ENCODE results near the gene SCYGR6.
A peak's percentile ranks its signal among the peaks of the same experiment; 100 is the strongest.
"Not testable (repeated sequence)": the region's sequence is repeated elsewhere in the genome, so short reads cannot be mapped to it uniquely, and the experiment has no call there.

Gene SCYGR6, protein sequence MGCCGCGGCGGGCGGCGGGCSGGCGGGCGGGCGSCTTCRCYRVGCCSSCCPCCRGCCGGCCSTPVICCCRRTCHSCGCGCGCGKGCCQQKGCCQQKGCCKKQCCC

DNA sequence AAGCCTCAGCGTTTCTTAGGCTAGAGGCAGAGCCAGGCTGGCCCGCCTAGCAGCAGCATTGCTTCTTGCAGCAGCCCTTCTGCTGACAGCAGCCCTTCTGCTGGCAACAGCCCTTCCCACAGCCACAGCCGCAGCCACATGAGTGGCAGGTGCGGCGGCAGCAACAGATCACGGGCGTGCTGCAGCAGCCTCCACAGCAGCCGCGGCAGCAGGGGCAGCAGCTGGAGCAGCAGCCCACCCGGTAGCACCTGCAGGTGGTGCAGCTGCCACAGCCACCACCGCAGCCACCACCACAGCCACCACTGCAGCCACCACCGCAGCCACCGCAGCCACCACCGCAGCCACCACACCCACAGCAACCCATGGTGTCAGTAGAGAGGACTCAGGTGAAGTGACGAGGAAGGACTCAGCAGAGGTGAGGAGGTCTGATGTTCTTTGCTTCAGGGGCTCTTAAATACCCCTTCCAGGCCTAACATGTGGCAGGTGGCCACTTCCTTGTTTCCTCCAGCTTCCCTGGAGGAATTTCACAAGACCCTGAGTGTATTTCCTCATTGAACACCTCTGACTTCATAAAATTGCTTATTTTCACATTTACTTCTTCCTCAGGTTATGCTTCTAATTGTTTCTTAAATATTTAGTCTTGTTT, at the start of gene SCYGR6:
Gene SCYGR6 (minus strand): TSS at position 364 of the 646 bp plus-strand sequence. CDS start 0 bp downstream, at position 364.
- DNase-seq = no peak

DNA sequence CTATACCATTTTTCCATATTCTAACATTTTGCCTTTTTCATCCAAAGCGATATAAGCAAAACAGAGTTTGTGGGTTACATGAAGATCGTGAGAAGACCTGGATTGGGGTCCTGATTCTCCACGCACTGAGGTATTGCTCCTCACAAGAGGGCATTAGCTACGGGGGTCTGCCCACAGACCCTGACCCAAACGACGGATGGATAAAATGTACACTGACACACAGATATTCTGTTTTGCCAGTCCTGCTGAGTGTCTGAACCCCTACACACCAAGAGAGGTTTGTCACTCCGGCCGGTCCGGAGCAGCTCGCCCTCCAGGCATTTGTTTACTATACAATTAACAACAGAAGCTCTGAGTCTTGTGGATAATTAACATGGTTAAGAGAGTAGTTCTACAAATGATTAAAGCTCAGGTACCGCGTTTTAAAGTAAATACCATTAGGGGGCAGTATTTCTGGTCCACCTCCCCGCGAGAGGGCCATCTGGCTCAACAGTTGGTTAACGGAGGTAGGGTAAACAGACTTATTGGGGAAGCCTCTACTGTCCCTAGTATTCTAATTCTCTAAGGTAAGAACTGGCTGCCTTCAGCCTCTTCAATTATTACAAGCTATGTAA, 49.6 kb upstream of the SCYGR6 start:
- no peak for DNase-seq

DNA sequence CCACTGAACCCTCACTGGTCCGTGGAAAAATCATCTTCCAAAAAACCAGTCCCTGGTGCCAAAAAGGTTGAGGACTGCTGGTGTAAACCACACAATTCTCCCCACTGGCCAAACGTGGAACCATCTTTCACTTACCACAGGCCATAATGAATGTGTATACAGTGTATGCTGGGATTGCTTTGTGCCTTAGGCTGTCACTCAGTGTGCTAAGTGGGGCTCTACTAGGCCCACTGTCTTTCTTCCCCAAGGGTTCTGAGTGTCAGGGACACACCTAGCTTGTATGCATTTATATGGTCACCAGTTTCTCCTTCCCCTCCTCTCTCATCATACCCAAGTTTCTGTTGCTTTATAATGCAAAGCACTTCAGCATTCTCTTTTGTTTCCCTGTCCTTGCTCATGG, 48.4 kb upstream of the SCYGR6 start:
- DNase-seq = no peak

DNA sequence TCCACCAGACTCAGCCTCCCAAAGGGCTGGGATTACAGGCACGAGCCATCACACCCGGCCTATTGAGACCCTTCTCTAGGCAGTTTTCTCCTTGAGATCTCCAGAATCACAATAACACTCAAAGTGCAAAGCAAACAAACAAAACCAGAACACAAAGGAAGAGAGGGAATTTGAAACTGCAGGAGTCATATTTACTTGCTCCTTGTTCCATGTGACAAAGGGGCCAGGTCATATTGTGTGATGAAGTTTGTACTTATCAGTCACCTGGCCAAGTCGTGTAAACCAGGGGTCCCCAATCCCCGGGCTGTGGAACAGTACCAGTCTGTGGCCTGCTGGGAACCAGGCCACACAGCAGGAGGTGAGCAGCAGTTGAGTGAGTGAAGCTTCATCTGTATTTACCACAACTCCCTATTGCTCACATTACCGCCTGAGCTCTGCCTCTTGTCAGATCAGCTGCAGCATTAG, 47.7 kb upstream of the SCYGR6 start:
- no peak for DNase-seq

DNA sequence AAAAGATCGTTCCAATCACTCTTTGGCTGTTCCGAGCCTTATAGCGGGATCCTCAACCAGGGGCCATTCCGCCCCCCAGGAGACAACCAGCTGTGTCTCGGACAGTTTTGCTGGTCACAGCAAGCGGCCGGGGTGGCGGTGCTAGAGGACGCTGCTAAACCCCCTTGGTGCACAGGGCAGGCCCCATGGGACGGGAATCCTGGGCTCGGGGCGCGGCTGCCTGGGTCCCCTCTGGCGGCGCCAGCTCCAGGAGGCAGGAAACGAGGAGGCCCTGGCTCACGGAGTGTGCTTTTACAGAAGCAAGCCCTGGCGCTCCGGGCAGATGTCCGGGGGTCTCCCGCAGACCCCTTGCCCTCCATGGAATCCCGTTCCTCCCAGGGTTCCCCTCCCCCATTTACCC, 43.3 kb upstream of the SCYGR6 start:
- no peak for DNase-seq

DNA sequence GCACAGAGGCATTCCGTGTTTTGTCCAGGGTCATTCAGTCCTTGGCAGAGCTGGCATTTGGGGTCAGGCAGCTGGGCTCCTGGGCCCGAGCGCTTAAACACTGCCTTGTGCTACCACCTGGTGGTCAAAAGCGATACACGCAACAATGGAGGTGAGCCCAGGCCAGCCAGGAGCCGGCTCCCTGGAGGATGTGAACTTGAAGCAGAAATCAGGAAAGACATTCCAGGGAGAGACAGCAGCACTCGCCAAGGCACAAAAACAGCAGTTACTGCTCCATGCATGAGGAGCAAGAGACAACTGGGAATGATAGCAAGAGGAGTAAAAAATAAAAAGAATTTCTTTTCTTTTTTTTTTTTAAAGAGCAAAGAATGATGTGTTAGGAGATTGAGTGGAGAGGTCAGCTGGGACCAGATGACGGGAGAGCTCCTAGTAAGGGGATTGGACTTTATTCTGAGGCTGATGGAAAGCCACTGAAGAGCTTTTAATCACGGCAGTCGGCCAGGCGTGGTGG, 41.9 kb upstream of the SCYGR6 start:
- DNase-seq = peak; percentile 93

DNA sequence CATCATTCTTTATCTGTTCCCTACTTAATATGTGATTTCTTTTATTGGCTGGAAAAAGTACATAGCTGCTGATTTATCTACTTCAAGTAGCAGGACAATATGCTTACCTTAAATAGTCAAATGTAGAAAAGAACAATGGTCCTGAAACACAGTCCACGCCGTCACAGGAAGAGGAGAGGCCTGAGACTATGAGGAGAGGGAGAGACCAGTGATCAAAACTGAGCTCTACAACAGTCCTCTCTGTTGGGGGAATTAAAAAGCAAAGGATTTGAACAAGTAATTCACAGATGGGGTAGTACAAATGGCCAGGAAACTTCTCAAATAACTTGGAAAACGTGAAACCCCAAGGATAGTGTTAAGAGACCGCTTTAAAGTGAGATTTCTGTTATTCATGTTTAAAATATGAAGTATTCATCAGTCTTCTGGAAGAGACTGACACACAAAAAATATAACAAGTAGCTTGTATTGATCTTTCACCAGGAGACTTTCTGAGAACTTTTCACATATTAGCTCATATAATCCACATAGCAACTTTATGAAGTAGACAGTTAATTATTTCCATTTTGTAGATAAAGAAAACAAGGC, 41.3 kb upstream of the SCYGR6 start:
- DNase-seq = no peak

DNA sequence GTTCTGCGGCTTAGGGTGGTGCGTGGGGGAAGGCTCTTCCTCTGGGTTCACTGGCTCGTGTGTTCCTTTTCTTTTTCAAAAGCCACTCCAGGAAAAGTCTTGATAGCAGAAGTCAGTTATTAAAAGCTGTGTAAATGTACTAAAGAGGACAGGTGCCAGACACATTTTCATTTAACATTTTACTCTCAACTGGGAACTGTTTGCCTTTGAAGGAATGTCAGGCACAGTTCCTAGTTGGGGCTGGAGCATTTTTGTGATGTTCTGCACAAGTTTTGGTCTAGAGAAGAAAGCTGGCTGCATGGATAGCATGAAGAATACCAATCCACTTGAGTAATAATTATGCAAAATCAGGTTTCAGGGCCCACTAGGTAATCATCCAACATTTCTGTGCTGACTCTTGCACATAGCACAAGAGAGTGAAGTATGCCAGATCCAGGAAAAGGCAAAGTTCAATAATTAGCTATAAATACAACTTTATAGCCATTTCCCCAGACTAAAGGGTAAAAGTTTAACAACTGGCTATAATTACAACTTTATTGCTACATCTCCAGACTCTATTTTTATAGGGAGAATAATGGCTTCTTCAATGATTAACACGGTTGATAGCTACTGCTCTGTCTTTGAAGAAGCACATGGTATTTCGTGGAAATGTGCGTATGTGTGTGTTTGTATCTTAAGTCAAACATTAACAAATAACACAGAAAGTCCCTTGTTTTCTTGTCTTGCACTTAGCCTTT, 37.4 kb upstream of the SCYGR6 start:
- DNase-seq = no peak

DNA sequence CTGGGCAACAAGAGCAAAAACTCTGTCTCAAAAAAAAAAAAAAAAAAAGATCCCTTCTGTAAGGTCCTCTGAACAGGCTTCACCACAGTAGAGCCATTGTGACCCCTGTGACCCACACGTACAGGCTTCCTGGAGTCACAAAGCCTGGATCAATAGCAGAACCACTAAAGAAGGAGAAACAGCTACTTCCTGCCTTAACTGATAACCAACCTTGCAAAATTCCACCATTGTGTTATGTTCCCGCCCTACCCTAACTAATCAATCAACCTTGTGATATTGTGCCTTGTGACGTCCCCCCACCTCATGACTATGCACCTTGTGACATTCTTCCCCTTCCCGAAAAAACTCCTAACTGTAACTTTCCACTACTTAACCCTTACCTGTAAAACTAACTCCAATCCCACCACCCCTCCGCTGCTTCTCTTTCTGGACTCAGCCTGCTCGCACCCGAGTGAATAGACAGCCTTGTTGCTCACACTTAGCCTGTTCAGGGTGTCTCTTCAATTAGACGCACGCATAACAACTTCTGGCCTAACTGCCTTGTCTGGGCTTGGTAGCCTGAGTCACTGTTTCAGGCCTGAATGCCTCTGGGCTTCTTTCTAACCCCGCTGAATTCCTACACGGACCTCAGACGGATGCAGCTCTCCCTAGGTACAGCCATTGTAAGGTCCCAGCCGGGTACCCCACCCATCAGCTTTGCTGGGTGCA, 35.0 kb upstream of the SCYGR6 start:
- DNase-seq = peak; percentile 69

DNA sequence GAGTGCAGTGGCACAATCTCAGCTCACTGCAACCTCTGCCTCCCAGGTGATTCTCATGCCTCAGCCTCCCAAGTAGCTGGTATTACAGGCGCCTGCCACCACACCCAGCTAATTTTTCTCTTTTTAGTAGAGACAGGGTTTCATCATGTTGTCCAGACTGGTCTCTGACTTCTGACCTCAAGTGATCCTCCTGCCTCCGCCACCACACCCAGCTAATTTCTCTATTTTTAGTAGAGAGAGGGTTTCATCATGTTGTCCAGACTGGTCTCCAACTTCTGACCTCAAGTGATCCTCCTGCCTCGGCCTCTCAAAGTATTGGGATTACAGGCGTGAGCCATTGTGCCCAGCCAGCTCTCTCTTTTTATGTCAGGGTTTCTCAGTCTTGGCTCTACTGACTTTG, 31.7 kb upstream of the SCYGR6 start:
- DNase-seq = not testable (repeated sequence)

DNA sequence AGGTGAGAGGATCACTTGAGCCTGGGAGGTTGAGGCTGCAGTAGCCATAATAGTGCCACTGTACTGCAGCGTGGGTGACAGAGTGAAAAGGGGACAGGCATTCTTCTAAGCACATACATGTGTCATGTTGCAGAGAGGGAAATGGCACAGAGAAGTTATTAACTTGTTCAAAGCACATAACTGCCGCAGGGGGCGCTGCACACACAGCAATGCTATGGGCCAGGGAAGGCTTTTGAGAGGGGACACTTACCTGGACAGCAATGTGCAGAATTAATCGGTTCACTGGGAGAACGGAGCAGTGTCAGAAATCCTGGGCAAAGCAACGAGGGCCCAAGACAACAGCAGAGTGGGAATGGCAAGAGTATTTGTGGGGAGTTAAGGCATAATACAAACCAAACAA, 23.5 kb upstream of the SCYGR6 start:
- no peak for DNase-seq

DNA sequence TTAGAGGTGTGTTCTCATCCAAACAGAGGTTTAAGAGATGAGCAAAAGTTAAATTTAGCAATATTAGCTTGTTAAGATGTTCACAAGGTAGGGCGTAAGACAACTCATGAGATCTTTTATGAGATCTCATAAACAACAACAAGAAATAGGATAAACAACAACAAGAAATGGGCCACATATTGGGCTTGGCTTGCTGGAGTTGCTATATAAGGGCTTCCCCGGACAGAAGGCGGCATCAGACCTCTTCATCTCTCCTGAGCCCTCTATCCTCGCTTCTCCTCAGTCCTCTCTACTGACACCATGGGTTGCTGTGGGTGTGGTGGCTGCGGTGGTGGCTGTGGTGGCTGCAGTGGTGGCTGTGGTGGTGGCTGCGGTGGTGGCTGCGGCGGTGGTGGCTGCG, 21.0 kb upstream of the SCYGR6 start, which contains the start of gene SCYGR8:
Gene SCYGR8 (plus strand): TSS at position 301 of the 400 bp plus-strand sequence. CDS start 0 bp downstream, at position 301.
- no peak for DNase-seq

DNA sequence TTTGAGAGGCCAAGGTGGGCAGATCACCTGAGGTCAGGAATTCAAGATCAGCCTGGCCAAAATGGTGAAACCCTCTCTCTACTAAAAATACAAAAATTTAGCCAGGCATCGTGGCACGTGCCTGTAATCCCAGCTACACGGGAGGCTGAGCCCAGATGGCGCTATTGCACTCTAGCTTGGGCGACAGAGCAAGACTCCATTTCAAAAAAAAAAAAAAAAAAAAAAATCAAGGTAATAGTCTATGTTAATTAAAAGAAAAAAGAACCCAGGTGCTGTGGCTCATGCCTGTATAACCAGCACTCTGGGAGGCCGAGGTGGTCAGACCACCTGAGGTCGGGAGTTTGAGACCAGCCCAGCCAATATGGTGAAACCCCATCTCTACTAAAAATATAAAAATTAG, 16.1 kb upstream of the SCYGR6 start:
- not testable (repeated sequence) for DNase-seq

DNA sequence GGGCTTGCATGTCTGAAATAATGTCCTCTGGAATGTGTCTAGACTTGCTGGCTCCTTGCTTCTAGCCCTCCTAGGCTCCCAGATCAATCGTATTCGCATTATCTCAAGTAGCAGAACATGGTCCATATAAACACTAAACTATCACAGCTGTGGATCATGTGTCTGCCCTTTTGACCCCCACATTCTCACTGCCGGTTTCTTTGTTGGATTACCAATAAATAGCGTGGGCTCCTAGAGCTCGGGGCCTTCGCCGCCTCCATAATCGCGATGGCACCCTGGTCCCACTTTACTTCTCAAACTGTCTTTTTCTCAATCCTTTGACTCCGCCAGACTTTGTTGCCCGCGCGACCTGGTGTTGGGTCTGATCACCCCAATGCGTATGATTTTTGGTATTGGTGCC, 14.8 kb upstream of the SCYGR6 start:
- no peak for DNase-seq

DNA sequence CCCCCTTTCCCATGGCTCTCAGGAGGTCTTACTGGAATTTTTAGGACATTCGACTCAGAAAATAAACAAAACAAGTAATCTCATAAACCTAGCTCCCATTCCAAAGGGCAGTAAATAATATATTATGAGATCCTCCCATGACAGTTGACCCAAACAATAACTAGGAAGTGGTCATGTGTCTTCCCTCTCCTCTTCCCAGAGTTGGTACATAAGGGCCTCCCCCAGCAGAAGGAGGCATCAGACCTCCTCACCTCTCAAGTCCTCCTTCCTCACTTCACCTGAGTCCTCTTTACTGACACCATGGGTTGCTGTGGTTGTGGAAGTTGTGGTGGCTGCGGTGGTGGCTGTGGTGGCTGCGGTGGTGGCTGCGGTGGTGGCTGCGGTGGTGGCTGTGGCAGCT, 3.5 kb upstream of the SCYGR6 start, which contains the start of gene SCYGR7:
Gene SCYGR7 (plus strand): TSS at position 301 of the 400 bp plus-strand sequence. CDS start 0 bp downstream, at position 301.
- no peak for DNase-seq

DNA sequence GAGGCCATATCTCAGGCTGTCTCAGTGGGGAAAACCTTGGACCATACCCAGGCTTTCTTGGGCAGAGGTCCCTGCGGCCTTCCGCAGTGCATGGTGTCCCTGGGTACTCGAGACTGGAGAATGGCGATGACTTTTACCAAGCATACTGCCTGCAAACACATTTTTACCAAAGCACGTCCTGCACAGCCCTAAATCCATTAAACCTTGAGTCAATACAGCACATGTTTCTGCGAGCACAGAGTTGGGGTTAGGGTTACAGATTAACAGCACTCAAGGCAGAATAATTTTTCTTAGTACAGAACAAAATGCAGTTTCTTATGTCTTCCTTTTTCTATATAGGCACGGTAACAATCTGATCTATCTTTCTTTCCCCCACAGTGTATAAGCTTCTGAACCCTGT, 1.7 kb downstream of the SCYGR6 start:
- not testable (repeated sequence) for DNase-seq

DNA sequence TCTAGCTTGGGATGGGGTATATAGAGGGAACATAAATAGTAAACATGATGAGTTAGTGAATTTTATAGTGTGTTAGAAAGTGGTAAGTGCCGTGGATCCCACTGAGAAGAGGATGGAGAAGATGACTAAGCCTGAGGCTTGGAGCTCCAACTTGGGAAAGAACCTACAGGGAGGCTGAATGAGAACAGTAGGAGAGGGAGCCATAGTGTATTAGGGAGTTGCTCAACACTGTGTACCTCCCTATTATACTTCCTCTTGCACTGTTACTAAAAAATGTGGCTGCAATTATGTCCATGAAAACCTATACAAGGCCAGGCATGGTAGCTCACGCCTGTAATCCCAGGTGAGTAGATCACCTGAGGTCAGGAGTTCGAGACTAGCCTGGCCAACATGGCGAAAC, 3.9 kb downstream of the SCYGR6 start:
- DNase-seq = no peak

DNA sequence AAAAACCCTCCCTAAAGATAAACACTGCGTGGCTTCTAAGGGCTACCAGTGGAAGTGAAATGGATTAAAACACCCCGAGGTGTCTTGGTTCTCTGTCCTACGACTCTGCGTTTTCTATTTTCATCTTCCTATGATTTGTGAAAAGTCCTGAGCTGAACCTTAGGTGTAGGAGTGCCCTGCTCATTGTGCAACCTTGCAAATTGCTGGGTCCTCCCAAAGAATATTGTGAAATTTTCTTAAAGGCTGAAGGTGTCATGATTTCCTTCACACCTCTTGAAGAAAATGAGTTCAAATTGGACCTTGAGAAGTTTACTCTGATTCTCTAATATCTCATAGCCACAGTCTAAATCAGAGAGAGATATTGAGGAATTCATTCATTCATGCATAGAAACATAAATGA, 4.9 kb downstream of the SCYGR6 start:
- no peak for DNase-seq

DNA sequence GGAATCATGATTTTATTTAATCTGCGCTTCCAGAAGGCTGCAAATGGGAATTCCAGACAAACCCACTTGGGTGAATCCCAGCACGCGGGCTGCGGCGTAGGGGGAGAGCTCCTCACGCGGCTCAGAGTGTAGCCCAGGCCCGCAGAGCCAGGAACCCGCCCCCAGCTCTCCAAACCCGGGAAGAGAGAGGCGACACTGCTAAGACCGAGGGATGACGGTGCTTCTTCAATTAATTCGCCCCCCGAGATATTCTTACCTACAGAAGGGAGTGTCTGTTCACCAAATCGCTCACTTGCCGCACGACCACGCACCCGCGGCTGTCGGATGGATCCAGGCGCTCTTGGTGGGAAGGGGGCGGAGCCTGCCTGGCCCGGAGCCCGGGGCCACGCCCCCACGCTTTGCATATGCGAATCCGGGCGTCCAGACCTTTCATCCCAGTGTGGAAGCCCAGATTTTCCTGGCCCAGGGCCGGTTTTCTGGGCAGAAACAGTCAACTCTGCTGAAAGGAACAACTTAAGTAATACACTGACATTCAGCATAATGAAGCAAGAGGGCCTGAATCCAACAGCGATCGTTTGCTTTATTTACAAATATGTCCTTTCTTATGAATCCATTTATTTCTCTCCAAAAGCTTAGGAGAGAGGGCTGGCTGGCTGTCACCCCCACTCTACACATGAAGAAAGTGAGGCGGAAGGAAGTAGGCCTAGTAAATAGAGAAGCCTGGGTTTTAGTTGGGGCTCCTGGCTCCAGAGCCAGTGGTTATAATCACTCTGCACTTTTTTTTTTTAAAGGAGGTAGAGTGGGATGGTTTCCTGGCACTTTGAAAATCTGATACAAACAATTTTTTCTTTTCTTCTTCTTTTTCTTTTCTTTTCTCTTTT, 6.6 kb downstream of the SCYGR6 start, which contains the start of gene SLC19A3:
Gene SLC19A3 (minus strand): TSS at position 342 of the 881 bp plus-strand sequence. CDS start 15,710 bp downstream, outside the sequence.
- peak; percentile 89 for DNase-seq

DNA sequence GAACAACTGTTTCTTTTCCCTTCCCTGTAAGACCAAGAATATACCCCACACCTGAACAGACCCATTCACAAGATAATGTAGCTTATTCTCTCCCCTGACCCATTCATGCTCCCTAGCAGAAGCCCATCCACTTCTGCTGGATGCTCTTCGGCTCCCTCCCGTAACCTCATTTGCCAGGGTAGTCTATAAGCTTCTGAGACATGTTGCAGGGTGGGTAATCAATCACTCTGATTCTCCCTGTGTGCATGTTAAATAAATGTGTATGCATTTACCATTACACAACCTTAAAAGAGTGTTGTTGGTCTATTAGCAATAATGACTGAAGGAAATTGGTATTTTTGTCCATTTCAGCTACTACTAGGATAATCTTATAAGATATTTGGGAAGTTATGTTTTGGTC, 8.1 kb downstream of the SCYGR6 start:
- DNase-seq = no peak

DNA sequence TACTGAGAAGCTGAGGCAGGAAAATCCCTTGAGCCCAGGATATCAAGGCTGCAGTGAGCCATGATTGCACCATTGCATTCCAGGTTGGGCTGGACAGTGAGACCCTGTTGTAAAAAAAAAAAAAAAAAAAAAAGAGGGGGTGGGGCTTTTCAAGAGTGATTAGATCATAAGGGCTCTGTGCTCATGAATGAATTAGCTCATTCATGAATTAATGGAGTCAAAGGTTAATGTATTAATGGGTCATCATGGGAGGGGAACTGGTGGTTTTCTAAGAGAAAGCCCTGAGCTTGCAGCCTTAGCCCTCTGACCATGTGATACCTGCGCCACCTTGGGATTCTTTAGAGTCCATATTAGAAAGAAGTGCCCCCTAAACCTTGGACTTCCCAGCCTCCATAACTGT, 11.3 kb downstream of the SCYGR6 start:
- no peak for DNase-seq
